ENCODE data around the gene SHC1. TPM values are rescaled to one million over a fixed set of nuclear protein-coding genes. Genes with fewer than 3 reads are reported as not detected.

SHC1 gene
- total RNA-seq, 6 experiments from 2014 or later, result 44.6 to 108 (median 75.3) TPM

GRCh38 chr1:155000411-155000725, 29.8 kb upstream of the SHC1 start:
- WGBS (ENCODE audit: insufficient coverage, low coverage, low lambda C conversion rate, missing lambda C conversion rate), result 0% methylated on average over 6 of the region's 13 CpGs
- no peak for ATAC-seq
- peaks cover 0 to 33% (median 11%) of the 10 kb centered on the region in 4 donors for H3K4me1 ChIP-seq
- peak overlapping the region; percentile 76 to 95 (median 93) for H3K27ac ChIP-seq
- intact Hi-C loops (cut with DNase I), result no loop called here
- H3K36me3 ChIP-seq, result no peaks in the 10 kb centered on the region
- H3K9me3 ChIP-seq, result no peaks in the 10 kb centered on the region
- H3K27me3 ChIP-seq, result no peaks in the 10 kb centered on the region
- TF ChIP-seq POLR2A (IDR thresholded peaks at IDR 0.05), result no peak
- TF ChIP-seq CTCF (IDR thresholded peaks at IDR 0.05), result no peak
- peak overlapping the region; percentile 85 to 93 (median 91) for H3K4me3 ChIP-seq
- DNase-seq, result peak in 2 of 3 donors; percentile 51 to 68

GRCh38 chr1:154999571-155000410, 29.2 kb upstream of the SHC1 start:
- H3K4me1 ChIP-seq, result peaks cover 0 to 27% (median 6%) of the 10 kb centered on the region in 4 donors
- H3K4me3 ChIP-seq, result peak overlapping the region; percentile 21 to 93 (median 91)
- peak in 2 of 3 donors; percentile 45 to 61 for DNase-seq
- H3K36me3 ChIP-seq, result no peaks in the 10 kb centered on the region
- ATAC-seq, result no peak
- intact Hi-C loops (cut with DNase I), result no loop called here
- peak overlapping the region; percentile 76 to 95 (median 93) for H3K27ac ChIP-seq
- H3K9me3 ChIP-seq, result no peaks in the 10 kb centered on the region
- TF ChIP-seq CTCF (IDR thresholded peaks at IDR 0.05) (no peak), POLR2A (IDR thresholded peaks at IDR 0.05) (no peak)
- WGBS (ENCODE audit: insufficient coverage, low coverage, low lambda C conversion rate, missing lambda C conversion rate), result 0% methylated on average over 18 of the region's 50 CpGs
- no peaks in the 10 kb centered on the region for H3K27me3 ChIP-seq

- WGBS (ENCODE audit: insufficient coverage, low coverage, low lambda C conversion rate, missing lambda C conversion rate), result 11% methylated on average over 17 of the region's 40 CpGs
- intact Hi-C loops (cut with DNase I), result no loop called here
- DNase-seq (peak in 2 of 3 donors; percentile 70 to 74), ATAC-seq (no peak)
- Histone ChIP-seq H3K9me3 (no peaks in the 10 kb centered on the region), H3K36me3 (no peaks in the 10 kb centered on the region), H3K27me3 (no peaks in the 10 kb centered on the region), H3K4me3 (peak overlapping the region; percentile 21 to 93 (median 91)), H3K4me1 (peaks cover 0 to 19% (median 4%) of the 10 kb centered on the region in 4 donors), H3K27ac (no peak overlapping the region)
- TF ChIP-seq CTCF (IDR thresholded peaks at IDR 0.05) (peak; percentile 76 to 84 (median 82)), POLR2A (IDR thresholded peaks at IDR 0.05) (no peak)
These were observed 28.4 kb upstream of the SHC1 start for GRCh38 chr1:154998818-154999570.

- ATAC-seq (no peak), DNase-seq (peak in 1 of 3 donors; percentile 47)
- WGBS (ENCODE audit: insufficient coverage, low coverage, low lambda C conversion rate, missing lambda C conversion rate), result 63% methylated on average over 14 of the region's 16 CpGs
- no peaks in the 10 kb centered on the region for H3K9me3 ChIP-seq
- no peaks in the 10 kb centered on the region for H3K27me3 ChIP-seq
- no peak for TF ChIP-seq POLR2A (IDR thresholded peaks at IDR 0.05)
- peak in 3 of 4 donors; percentile 24 to 34 (median 28) for TF ChIP-seq CTCF (IDR thresholded peaks at IDR 0.05)
- no peak overlapping the region for H3K27ac ChIP-seq
- no peak overlapping the region for H3K4me3 ChIP-seq
- intact Hi-C loops (cut with DNase I), result no loop called here
- no peaks in the 10 kb centered on the region for H3K36me3 ChIP-seq
- peaks cover 0 to 19% (median 4%) of the 10 kb centered on the region in 4 donors for H3K4me1 ChIP-seq
These were observed 27.7 kb upstream of the SHC1 start for GRCh38 chr1:154998201-154998780.

All from right lobe of liver (tissue), 6 donors.